NCI-H2227 (cell line): Measurements from ENCODE around the gene ACTG2.
"Not testable (repeated sequence)": the region's sequence is repeated elsewhere in the genome, so short reads cannot be mapped to it uniquely, and the experiment has no call there.

Source experiments
- DNase-seq: peaks from one replicate; lab custom pipeline; 2025; ENCODE audit not compliant: unreplicated experiment; lab: John Stamatoyannopoulos, UW

The ACTG2 gene

DNA sequence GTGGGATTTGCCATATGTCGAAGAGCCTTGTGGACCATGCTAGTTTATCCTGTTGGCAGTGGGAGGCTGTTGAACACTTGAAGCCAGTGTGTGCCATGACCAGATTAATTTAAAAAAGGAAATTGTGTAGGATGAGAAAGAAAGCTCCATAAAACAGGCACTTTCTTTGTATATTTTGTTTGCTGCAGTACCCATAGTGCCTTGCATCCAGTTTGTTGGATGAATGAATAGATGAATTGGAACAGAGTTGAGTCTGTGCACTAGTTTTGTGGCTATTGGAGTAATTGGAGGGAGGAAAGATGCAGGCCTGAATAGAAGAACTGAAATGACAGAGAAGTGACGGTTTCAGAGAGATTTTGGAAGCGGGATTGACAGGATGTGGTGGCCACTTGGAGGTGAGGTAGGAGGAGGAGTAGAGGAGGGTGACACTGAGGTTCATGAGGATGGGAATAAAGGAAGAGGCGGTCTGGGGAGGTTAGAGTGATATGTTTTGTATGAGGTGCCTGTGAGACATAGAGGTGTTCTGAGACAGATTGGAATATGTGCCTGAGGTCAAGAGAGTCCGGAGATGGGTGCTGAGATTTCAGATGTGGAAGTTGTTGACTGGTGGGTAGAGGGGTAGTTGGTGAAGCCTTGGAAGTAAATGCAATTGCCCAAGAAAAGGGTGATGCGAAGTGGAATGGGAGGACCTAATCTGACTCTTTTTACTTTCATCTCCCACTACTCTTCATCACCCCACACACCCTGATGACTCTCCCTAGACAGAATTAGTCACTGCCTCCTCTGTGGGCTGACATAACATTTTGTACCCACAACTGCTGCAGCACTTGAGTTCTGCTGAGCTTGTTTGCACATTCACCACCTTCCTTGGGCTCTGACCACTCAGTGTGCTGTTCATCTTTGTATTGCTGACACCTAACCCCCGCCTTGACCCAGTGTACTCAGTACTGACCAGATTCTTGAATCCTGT is 39.0 kb downstream of the ACTG2 start:
- DNase-seq: no peak

DNA sequence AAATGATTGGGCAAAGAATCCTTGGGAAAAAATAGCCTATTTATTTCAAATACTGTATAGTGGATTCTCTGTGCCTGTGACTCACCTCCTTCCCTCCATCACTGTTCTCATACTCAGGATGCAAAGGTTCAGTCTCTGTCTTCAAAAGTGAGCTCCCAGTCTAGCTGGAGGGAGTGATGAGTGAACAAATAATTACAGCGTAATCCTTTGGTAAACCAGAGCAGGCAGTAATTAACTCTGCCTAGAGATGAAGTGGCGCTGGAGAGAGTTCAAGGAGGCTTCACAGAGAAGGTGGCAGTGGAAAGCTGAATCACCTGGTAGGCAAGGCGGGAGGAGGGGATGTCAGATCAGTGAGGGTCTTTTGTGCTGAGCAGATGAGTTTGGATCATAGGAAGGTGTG is 40.4 kb downstream of the ACTG2 start:
- peak; percentile 67 for DNase-seq

DNA sequence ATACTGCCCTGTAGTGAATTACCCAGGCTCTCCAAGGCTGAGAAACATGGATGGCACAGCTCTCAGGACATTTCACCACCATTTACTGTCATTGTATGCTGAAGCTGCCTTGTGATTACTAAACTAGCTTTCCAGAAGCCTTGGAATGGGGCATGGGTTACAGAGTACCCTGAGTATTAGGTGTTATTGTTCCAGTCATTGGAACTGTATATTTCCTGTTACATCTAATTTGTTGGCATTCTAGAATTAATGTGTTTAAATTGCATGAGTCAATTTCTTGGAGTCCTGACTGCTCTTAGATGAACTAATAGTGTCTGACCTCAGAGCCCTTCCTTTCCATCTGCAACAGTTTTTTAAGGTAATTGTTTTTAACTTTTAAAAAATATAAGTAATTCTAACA is 42.8 kb downstream of the ACTG2 start:
- no peak for DNase-seq

DNA sequence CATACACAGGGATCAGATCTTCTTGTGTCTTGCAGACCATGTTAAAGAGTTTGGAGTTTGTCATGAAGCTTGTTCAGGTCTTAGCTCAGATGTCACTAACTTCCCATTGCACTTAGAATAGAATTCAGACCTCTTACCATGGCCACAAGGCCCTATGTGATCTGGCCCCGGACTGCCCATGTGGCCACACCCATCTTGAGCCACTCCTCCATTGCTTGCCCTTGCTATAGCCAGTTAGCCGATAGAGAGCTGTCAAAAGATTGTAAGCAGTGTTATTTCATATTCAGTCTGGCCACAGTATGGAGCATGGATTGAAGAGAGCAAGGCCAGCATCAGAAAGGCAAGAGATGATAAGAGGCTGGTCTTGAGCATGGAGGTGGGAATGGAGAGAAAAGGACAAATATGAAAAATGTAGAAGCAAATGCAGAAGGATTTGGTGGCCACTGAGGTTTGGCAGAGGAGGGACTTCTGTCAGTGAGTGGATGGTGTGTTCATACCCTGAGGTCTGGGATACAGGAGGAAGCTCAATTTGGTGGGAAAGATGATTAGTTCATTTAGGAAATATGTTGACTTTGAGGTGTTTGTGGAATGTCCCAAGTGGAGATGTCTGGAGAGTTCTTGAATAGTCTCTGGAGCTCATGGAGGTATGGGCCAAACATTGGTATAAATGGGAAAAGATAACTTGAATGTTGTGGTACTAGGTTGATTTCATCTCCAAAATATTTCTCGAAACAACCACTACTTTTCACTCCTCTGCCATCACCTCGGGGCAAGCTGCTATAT is 44.5 kb downstream of the ACTG2 start:
- no peak for DNase-seq

DNA sequence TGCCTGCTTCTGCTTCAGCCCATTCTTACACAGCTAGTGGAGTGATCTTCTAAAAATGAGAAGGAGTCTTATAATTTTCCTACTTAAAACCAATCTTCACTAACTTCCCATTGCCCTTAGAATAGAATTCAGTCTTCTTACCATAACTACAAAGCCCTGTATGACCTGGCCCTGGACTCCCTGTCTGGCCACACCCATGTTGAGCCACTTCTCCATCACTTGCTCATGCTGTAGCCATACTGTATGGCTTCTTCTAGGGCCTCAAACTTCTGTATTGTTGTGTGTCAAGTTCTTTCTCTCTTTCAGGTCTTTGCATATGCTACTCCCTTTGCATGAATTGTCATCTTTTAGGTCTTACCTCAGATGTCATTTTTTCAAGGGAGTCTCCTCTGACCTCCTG is 45.1 kb downstream of the ACTG2 start:
- DNase-seq: no peak

DNA sequence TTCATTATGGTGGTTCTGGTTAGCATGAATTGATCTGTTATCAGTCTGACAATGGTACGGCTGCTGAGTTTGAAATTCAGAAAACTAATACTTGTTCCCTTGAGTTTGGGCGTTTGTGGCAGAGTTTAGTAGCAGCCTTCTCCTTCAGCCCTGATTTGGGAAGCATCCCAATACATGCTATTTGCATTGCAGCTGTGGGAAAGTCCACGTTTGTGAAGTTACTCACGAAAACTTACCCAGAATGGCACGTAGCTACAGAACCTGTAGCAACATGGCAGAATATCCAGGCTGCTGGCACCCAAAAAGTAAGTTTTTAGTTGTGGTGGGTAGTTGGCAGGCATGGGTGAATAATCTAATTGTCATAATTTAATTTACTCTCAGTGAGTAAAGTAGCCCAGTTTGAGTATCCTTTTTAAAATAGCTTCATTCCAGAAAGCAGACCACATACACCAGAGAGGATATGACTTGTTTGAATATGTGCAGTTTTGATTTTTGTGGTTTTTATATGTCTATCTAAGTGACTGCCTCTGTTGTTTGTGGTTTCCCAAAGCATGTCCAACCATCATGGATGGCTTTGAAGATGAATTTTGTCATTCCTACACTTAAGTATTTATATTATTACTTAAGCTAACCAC is 46.0 kb downstream of the ACTG2 start:
- DNase-seq: no peak

DNA sequence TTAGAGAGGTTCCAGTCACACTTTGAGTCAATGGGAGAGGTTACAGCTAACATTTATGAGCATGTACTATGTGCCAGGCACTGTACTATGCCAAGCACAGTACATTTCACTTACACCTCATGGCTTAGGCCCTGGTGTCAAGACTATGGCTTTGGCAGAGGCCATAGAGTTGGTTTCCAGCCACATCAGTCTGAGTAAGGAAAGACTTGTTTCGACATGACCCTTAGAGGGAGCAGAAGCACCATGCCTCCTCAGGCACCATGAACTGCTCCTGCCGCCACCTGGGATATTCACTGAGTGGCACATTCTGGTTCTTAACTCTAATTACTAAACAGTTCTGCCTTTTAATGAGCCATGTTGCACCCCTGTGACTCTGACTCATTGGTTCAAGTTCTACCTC is 46.6 kb downstream of the ACTG2 start:
- DNase-seq: no peak

DNA sequence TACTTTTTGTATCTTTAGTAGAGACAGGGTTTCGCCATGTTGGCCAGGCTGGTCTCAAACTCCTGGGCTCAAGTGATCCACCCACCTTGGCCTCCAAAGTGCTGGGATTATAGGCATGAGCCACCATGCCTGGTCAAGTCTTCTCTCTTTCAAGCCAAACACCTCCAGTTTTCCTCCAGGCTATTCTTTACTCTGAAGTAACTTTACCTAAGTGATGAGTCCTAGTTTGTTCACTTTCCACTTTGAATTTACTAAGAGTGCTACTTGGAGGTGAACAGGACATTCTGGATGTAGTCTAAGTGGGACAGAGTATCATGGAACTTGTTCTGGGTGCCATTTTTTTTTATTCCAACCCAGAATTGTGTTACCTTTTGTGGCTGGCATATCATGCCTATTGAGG is 47.3 kb downstream of the ACTG2 start:
- not testable (repeated sequence) for DNase-seq

DNA sequence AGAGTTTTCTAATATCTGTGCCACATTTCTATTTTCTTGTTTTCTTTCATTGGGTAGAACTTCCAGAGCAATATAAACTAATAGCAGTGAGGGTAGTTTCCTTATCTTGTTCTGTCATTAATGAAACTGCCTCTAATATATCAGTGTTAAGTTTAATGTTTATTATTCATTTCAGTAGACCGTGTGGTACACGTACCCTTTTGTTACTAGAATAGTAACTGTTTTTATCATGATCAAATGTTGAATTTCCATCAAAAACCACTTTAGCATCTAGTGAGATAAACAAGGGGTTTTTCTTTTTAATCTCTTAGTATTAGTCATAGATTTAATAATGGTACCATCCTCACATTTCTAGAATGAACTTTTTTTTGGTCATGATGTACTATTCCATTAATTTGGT is 49.9 kb downstream of the ACTG2 start:
- DNase-seq: no peak

DNA sequence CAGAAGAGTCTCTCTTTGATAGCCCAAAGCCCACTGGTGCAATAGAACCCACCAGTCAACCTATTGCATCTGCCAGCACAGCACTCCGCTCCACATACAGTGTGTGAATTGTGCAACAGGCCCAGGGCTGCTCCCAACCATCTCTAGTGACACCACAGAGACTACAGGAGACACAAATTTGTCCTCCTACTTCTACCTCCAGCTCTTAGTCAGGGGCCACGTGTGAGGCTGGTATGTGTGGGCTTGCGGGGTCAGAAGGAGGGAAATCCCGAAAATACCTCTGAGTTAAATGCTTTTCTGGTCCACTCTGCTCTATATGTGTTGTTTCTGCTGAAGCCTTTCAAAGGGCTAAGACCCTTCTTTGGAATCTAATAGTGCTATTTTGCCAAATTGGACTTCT is 51.9 kb downstream of the ACTG2 start:
- DNase-seq: no peak

DNA sequence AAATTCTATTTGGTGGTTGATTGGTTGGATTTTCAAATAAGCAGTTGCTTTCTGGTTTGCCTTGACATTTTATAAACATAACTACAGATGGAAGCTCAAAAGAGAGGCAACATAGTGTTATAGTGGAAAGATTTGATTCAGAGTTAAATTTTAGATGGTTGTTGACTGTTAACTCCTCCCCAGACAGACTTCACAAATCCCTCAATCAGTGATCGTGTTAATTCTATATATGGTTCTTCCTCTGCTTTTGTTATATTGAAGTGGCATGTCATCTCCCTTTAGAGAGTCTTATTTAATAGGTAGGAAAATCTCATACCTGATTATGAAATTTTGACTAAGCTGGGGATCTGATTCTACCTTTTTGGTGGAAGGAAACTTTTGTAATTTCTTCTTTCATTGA is 53.4 kb downstream of the ACTG2 start:
- no peak for DNase-seq

DNA sequence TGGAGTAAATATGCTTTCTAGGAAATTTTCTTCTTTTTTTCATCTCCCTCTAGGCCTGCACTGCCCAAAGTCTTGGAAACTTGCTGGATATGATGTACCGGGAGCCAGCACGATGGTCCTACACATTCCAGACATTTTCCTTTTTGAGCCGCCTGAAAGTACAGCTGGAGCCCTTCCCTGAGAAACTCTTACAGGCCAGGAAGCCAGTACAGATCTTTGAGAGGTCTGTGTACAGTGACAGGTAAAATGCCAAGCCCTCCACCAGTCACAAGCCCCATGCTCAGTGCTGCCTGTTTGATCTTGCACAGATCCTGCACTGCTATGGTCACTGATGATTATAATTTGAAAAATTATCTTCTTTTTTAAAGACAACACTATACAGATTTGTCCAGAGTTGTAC is 53.9 kb downstream of the ACTG2 start:
- DNase-seq: no peak

DNA sequence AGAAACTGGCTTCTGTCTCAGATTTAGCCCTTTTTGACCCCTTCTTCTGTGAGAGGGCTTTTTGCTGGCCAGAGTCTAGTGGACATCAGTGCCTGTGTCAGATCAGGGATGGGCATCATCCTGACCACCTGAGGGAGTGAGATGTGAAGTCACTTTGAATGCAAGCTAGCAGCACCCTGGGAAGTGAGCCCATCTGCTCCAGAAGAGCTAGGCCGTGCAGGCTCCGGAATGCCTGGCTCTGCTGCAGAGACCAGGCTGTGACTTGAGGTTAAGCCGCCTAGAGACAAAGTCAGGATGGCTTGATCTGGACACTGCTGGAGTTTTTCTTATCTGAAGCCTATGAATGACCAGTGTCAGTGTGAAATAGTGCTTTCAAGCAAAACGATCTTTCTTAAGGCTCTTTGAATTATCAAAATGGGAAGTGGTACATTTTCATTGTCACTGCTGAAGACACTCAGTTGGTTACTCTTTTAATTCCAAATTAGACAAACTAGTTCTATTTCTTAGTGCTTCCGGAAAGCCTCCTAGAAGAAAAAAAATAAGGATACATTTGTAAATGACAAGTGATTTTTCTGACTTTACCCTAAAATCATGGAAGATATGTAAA is 54.7 kb downstream of the ACTG2 start:
- DNase-seq: no peak

DNA sequence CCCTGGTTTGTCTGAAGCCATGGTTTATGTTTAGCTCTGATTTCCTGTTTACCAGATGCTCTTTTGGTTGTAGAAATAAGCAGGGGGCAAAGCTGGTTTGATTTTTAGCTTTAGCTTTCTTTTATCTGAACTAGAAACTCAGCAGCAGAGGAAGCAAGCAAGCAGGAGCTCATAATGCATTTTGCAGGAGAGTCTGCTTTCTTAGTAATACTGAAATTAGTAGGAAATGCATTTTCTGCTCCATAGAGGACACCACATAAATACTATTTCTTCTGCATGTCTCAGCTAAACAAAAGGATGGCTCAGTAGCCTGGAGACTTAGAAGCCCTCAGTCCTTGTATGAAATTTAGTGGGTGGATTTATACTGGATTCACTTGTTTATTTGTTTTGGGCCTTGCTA is 57.0 kb downstream of the ACTG2 start:
- no peak for DNase-seq

DNA sequence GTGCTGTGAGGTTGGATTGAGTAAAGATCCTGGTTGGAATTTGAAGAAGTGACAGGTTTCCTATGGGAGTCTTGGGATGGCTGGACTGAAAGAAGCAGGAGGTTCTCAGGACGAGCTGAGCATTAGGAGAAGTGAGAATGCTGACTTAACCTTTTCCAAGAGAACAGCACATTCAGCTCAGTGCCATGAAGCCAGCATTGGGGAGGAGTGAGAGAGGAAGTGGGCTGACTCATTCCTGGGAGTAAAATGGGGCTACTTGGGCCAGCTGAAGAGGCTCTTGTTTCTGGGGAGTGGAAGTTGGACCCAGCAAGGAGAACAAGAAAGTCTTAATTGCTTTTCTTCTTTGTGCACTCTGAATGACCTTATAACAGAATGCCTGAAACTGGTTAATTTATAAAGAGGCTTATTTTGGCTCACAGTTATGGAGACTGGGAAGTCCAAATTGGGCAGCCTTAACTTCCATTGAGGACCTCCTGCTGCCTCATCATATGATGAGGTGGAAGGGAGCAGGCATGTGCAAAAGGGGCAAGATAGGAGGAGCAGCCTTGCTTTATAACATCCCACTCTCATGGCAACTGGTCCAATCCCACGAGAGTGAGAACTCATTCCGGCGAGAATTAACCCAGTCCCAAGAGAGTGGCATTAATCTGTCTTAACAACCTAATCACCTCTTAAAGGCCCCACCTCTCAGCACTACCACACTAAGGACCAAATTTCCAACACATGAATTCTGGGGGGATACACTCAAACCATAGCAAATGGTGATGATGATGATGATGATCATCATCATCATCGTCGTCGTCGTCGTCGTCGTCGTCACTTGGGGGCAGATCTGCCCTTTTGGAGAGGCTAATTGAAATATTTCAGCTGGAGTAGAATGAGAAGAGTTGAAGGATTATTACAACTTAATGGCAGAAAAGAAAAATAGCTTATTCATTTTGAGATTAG is 60.0 kb downstream of the ACTG2 start:
- DNase-seq: no peak

DNA sequence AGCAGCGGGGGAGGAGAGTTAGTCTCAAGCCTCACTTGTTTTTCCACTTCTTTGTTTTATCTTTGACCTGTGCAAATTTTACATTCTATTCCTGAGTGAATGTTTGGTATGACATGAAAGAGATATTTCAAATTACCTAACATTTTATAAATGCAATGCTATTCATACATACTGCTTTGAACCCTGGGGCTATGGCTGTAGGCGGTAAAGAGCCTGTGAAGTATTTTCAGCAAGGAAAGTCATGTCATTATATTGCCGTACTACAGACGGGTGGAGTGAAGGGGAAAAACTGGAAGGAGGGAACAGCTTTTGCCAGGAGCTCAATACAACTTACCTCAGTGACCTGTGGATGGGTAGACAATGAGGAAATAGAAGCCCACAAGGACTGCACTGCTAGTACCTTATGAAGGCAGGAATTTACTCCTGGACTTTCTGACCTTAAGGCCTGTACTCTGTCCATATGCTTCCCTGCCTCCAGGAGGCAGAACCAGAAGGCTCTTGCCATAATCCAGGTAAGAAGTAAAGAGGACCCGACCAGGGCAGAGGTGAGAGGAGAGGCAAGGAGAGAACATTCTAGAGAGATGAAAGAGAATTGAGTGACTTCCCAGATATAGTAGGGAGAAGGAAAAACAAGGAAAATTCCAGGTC is 63.5 kb downstream of the ACTG2 start:
- no peak for DNase-seq

DNA sequence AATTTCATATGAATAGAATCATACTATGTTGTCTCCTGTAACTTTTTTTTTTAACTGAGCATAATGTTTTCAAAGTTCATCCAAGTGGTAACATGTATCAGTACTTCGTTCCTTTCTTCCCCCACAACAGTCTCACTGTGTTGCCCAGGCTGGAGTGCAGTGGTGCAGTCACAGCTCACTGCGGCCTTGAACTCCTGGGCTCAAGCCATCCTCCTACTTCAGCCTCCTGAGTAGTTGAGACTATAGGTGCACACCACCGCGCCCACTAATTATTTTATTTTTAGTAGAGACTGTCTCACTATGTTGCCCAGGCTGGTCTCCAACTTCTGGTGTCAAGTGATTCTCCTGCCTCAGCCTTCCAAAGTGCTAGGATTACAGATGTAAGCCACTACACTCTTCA is 68.5 kb downstream of the ACTG2 start:
- no peak for DNase-seq

DNA sequence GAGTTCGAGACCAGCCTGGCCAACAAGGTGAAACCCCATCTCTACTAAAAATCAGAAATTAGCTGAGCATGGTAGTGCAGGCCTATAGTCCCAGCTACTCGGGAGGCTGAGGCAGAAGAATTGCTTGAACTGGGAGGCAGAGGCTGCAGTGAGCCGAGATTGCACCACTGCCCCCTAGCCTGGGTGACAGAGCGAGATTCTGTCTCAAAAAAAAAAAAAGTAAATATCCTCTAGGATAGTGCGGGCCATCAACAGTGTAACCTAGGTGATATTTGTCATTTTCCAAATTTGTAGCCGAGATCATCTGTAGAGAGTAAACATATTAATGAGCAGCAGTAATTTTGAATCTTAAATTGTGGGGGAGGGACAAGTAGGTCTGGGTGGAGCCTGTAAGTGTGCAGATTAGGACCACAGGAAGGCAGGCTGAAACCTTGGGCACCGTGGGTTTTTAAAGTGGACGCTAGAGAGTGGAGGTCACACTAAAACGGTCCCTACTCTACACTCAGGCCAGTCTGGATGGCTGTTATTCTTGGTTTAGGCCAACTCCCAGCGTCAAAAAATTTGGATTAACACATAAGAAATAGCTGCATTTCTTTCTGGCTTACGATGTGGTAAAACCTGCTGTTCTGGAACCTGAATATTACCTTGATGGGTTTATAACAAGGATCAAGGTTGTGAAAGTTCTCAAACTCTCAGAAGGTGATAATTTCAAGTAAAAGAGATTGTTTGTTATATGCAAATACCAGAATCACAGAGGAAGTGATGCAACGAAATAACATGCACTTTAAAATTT is 69.2 kb downstream of the ACTG2 start:
- DNase-seq: no peak

DNA sequence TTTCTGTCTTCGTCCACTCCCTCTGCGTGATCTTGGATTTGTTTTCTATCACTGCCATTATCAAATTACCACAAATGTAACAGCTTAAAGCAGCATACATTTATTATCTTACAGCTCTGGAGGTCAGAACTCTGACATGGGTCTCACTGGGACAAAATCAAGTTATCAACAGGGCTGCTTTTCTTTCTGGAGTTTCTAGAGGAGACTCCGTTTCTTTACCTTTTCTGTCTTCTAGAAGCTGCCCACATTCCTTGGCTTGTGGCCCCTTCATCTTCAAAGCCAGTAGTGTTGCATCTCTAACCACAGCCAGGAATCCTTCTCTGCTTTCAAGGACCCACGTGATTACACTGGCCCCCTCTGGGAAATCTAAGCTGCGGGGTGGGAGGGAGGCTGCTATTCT is 70.0 kb downstream of the ACTG2 start:
- no peak for DNase-seq
